ENCODE results near the gene CRYBG2.

GRCh38 chr1:26358411-26359384, 4.8 kb upstream of the CRYBG2 start:
- TF ChIP-seq TEAD4 (CRISPR knock-in tag; IDR thresholded peaks at IDR 0.05) (no peak), CTCF (IDR thresholded peaks at IDR 0.05) (no peak), ZBTB21 (CRISPR knock-in tag; IDR thresholded peaks at IDR 0.05; ENCODE audit: borderline replicate concordance) (no peak), E2F4 (CRISPR knock-in tag; IDR thresholded peaks at IDR 0.05; ENCODE audit: borderline replicate concordance, low read depth) (no peak), ATF2 (CRISPR knock-in tag; IDR thresholded peaks at IDR 0.05; ENCODE audit: borderline replicate concordance, low read depth) (no peak), MAX (CRISPR knock-in tag; IDR thresholded peaks at IDR 0.05) (no peak), NFYB (CRISPR knock-in tag; conservative IDR thresholded peaks at IDR 0.05; ENCODE audit: low read depth) (no peak), NR2C2 (CRISPR knock-in tag; IDR thresholded peaks at IDR 0.05) (no peak), ESRRA (CRISPR knock-in tag; IDR thresholded peaks at IDR 0.05; ENCODE audit: borderline replicate concordance) (no peak), ZNF121 (CRISPR knock-in tag; IDR thresholded peaks at IDR 0.05) (peak; percentile 64; the same call in 1 of the 2 replicates), SMAD3 (CRISPR knock-in tag; IDR thresholded peaks at IDR 0.05; ENCODE audit: borderline replicate concordance) (no peak)

Data from WTC11 (cell line).